C4-2B (cell line): Measurements from ENCODE around the gene FUT6.

ENCODE experiments used
- ZFX ChIP-seq: fragments of 450-650 bp; IDR thresholded peaks from 2 replicates; pipeline ENCODE4 v1.6.1; 2017
- TF ChIP-seq, protein P1 (sequence below): fragments of 450-650 bp; conservative IDR thresholded peaks from 2 replicates; pipeline ENCODE4 v1.5.1; 2017; ENCODE audit warnings: mild to moderate bottlenecking

DNA sequence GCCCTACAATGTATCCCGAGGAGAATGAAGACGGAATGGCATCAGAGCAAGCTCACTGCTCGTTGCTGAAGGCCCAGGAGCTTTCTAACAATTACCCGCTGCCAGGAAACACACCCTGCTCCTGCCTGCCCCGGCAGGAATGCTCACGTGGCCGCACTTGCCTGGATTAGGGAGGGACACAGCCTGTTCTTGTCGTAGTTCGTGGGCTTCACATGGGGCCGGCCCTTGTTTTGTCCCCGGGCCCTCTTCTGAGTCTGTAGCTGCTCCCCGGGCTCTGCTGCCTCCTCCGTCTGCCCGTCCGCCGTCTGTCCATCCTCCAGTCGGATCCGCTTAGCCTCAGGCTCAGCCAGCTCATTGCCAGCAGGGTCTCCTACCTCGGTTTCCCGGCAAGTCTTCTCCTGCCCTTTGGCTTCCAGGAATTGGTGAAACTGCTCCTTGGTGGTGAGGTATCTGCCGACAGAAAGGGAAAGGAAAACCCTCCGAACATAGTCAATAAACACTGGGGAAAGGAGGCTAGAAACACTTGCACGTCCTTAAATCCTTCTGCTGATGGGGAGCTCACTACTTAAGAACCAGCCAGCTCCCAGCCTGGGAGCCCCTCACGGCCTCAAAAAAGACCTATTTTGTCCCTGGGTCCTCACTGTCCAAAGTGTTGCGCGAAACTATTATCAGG, 49.5 kb downstream of the FUT6 start:
- TF ChIP-seq, protein P1, sequence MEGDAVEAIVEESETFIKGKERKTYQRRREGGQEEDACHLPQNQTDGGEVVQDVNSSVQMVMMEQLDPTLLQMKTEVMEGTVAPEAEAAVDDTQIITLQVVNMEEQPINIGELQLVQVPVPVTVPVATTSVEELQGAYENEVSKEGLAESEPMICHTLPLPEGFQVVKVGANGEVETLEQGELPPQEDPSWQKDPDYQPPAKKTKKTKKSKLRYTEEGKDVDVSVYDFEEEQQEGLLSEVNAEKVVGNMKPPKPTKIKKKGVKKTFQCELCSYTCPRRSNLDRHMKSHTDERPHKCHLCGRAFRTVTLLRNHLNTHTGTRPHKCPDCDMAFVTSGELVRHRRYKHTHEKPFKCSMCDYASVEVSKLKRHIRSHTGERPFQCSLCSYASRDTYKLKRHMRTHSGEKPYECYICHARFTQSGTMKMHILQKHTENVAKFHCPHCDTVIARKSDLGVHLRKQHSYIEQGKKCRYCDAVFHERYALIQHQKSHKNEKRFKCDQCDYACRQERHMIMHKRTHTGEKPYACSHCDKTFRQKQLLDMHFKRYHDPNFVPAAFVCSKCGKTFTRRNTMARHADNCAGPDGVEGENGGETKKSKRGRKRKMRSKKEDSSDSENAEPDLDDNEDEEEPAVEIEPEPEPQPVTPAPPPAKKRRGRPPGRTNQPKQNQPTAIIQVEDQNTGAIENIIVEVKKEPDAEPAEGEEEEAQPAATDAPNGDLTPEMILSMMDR, result no peak
- no peak for TF ChIP-seq ZFX
